HG03139 (cell line): ENCODE results near the gene PRR23E.

Experiments used
- ATAC-seq: cut with Tn5 transposase; IDR thresholded peaks from one replicate; pipeline ENCODE4 v1.9.1; 2021; ENCODE audit not compliant: unreplicated experiment

Gene PRR23E

GRCh38 chr3:127207727-127208482, 15.0 kb downstream of the PRR23E start:
- no peak for ATAC-seq

- no peak for ATAC-seq
Measured at GRCh38 chr3:127208483-127209100, 15.7 kb downstream of the PRR23E start.

- no peak for ATAC-seq
Measured at GRCh38 chr3:127209155-127209839, 16.4 kb downstream of the PRR23E start.

- no peak for ATAC-seq
Measured at GRCh38 chr3:127209840-127210653, 17.1 kb downstream of the PRR23E start.

GRCh38 chr3:127210654-127210943, 17.7 kb downstream of the PRR23E start:
- ATAC-seq = no peak

GRCh38 chr3:127211118-127212060, 18.5 kb downstream of the PRR23E start:
- ATAC-seq = no peak

GRCh38 chr3:127212231-127212630, 19.3 kb downstream of the PRR23E start:
- ATAC-seq = no peak

GRCh38 chr3:127212711-127213110, 19.8 kb downstream of the PRR23E start:
- no peak for ATAC-seq

GRCh38 chr3:127213381-127213918, 20.5 kb downstream of the PRR23E start:
- ATAC-seq = no peak

- no peak for ATAC-seq
Measured at GRCh38 chr3:127214975-127215374, 22.0 kb downstream of the PRR23E start.

- no peak for ATAC-seq
Measured at GRCh38 chr3:127215714-127216414, 22.9 kb downstream of the PRR23E start.

GRCh38 chr3:127216415-127217261, 23.7 kb downstream of the PRR23E start:
- ATAC-seq = no peak

- ATAC-seq = no peak
Measured at GRCh38 chr3:127217596-127218453, 24.9 kb downstream of the PRR23E start.

GRCh38 chr3:127218454-127218922, 25.6 kb downstream of the PRR23E start:
- no peak for ATAC-seq

- ATAC-seq = no peak
Measured at GRCh38 chr3:127220497-127220896, 27.6 kb downstream of the PRR23E start.

- no peak for ATAC-seq
Measured at GRCh38 chr3:127221037-127221436, 28.1 kb downstream of the PRR23E start.

- ATAC-seq = no peak
Measured at GRCh38 chr3:127221446-127222035, 28.6 kb downstream of the PRR23E start.
